ENCODE data around the gene LINGO3. TPM values are rescaled to one million over a fixed set of nuclear protein-coding genes. Genes with fewer than 3 reads are reported as not detected.
A peak's percentile ranks its signal among the peaks of the same experiment; 100 is the strongest.

LINGO3 gene
- total and polyA plus RNA-seq, 10 of the 15 experiments (the other 5 are each of a cell fraction or from before 2014, with no cell fraction given) = 0.09 to 2.0 (median 0.40) TPM; not detected in 5

- TF ChIP-seq RFX5 (IDR thresholded peaks at IDR 0.05; ENCODE audit: low read depth, low read length) = no peak
- no peak for TF ChIP-seq EED (IDR thresholded peaks at IDR 0.05; ENCODE audit: low read depth)
- TF ChIP-seq BACH1 (IDR thresholded peaks at IDR 0.05; ENCODE audit: borderline replicate concordance) = no peak
- no peak for TF ChIP-seq ZNF622 (IDR thresholded peaks at IDR 0.05)
- no peak for TF ChIP-seq CTCF (IDR thresholded peaks at IDR 0.05 in 2 of 3, conservative IDR thresholded peaks at IDR 0.05 in 1 of 3; ENCODE audit: control insufficient read depth in 2 of 3, extremely low read depth in 1 of 3, insufficient read depth in 1 of 3, low read depth in 3 of 3, low read length in 3 of 3)
Measured at GRCh38 chr19:2334426-2334825, 26.5 kb upstream of the LINGO3 start (continued).

- ChIA-PET RAD21 (ENCODE audit: unreplicated experiment) (interaction anchor here (0.5 kb wide), 1 partner anchor 180 kb away, joined by 3 read pairs; no protein-coding TSS in a partner anchor), POLR2A (no interaction called here), SMC1A (ENCODE audit: uncharacterized antibody, unreplicated experiment) (no interaction called here), CTCF (no interaction called here)
- Histone ChIP-seq H3K4me3 (no peak overlapping the region), H3K9me3 (replicated peaks; ENCODE audit: control insufficient read depth, insufficient read depth, low read length) (no peaks in the 10 kb centered on the region; the same call in 2 of the 3 replicates), H3K9ac (ENCODE audit: control insufficient read depth, insufficient read depth, low read length) (no peak overlapping the region), H4K20me1 (ENCODE audit: control insufficient read depth, insufficient read depth) (no peaks in the 10 kb centered on the region), H3K79me2 (ENCODE audit: control insufficient read depth, insufficient read depth, low read length) (peaks cover 29% of the 10 kb centered on the region), H2AFZ (ENCODE audit: control insufficient read depth, low read depth, low read length) (no peak overlapping the region), H3K27me3 (replicated peaks in 1 of 2; ENCODE audit: control insufficient read depth in 2 of 2, insufficient read depth in 2 of 2, low read length in 1 of 2) (no peaks in the 10 kb centered on the region), H3K27ac (ENCODE audit: control insufficient read depth, insufficient read depth) (no peak overlapping the region), H3K4me2 (ENCODE audit: control insufficient read depth, insufficient read depth) (no peak overlapping the region), H3K36me3 (ENCODE audit: control insufficient read depth in 2 of 2, insufficient read depth in 2 of 2, low read length in 1 of 2) (peaks cover 0 to 4% of the 10 kb centered on the region in 2 experiments; a peak in 3 of 4 replicates), H3K4me1 (ENCODE audit: control insufficient read depth, insufficient read depth, low read length) (peaks cover 13% of the 10 kb centered on the region)
- no peak for TF ChIP-seq SMAD1 (IDR thresholded peaks at IDR 0.05; ENCODE audit: low read depth, partially characterized antibody)
- TF ChIP-seq CTCF (IDR thresholded peaks at IDR 0.05 in 2 of 3, conservative IDR thresholded peaks at IDR 0.05 in 1 of 3; ENCODE audit: control insufficient read depth in 2 of 3, extremely low read depth in 1 of 3, insufficient read depth in 1 of 3, low read depth in 3 of 3, low read length in 3 of 3) = 0 out of 6 replicates have a peak, but pooled peaks of 1 of the 3 experiments have one; percentile 0
- WGBS (ENCODE audit: insufficient coverage, insufficient replicate concordance, low lambda C conversion rate, missing lambda C conversion rate) = 60% methylated on average over 11 of the region's 11 CpGs
- in situ Hi-C loops (cut with MboI) = no loop called here
- intact Hi-C loops (cut with micrococcal nuclease; ENCODE audit: unreplicated experiment) = no loop called here
- DNase-seq (ENCODE audit: low read depth, low spot score) (no peak), FAIRE-seq (no peak), ATAC-seq (no peak)
- no TSS peak for BruUV-seq (replicated peaks)
Measured at GRCh38 chr19:2333807-2334211, 25.9 kb upstream of the LINGO3 start.

All from GM12878 (cell line).